Stimulated activated CD8-positive, alpha-beta memory T cell treated with anti-CD3 and anti-CD28 coated beads, Interleukin-2, amount 100 ng/mL, for 48 hours (primary cell): ENCODE results near the gene LGALS4.
"Not testable (repeated sequence)": the region's sequence is repeated elsewhere in the genome, so short reads cannot be mapped to it uniquely, and the experiment has no call there.

Experiments
- DNase-seq, 2 donors: peaks; one replicate each; pipeline ENCODE4 v3.0.0-alpha.2; 2020; ENCODE audit warnings: low read depth in 2 of 2

LGALS4 gene

GRCh38 chr19:38812841-38813320, at the start of gene LGALS4:
LGALS4 (minus strand) TSS chr19:38812945; CDS start chr19:38812886, 59 bp downstream.
- DNase-seq = no peak

- DNase-seq = no peak
Measured at GRCh38 chr19:38861368-38861767, 48.6 kb upstream of the LGALS4 start.

GRCh38 chr19:38859631-38860204, 47.0 kb upstream of the LGALS4 start:
- not testable (repeated sequence) for DNase-seq

- DNase-seq = no peak
Measured at GRCh38 chr19:38856813-38857212, 44.1 kb upstream of the LGALS4 start.

GRCh38 chr19:38855751-38856150, 43.0 kb upstream of the LGALS4 start:
- not testable (repeated sequence) for DNase-seq

GRCh38 chr19:38854961-38855360, 42.2 kb upstream of the LGALS4 start:
- DNase-seq = not testable (repeated sequence)

GRCh38 chr19:38853214-38853613, 40.5 kb upstream of the LGALS4 start:
- no peak for DNase-seq

- DNase-seq = peak; percentile 44 to 47
Measured at GRCh38 chr19:38852231-38853044, 39.7 kb upstream of the LGALS4 start.

- peak; percentile 85 to 94 for DNase-seq
Measured at GRCh38 chr19:38851622-38852230, 39.0 kb upstream of the LGALS4 start.

- peak in 1 of 2 donors; percentile 29 for DNase-seq
Measured at GRCh38 chr19:38850976-38851621, 38.4 kb upstream of the LGALS4 start.

- DNase-seq = peak; percentile 94 to 97
Measured at GRCh38 chr19:38850436-38850975, 37.8 kb upstream of the LGALS4 start.

- DNase-seq = peak; percentile 98
Measured at GRCh38 chr19:38849860-38850435, 37.2 kb upstream of the LGALS4 start, which contains the start of gene HNRNPL. HNRNPL (minus strand) TSS chr19:38849986; CDS start chr19:38849966, 20 bp downstream.

GRCh38 chr19:38849147-38849859, 36.6 kb upstream of the LGALS4 start:
- DNase-seq = peak; percentile 98 to 99

GRCh38 chr19:38848299-38849146, 35.8 kb upstream of the LGALS4 start:
- DNase-seq = no peak

GRCh38 chr19:38846097-38846496, 33.4 kb upstream of the LGALS4 start:
- no peak for DNase-seq

GRCh38 chr19:38845374-38846024, 32.8 kb upstream of the LGALS4 start:
- DNase-seq = no peak

GRCh38 chr19:38844093-38844686, 31.4 kb upstream of the LGALS4 start:
- DNase-seq = no peak

- no peak for DNase-seq
Measured at GRCh38 chr19:38843175-38843758, 30.5 kb upstream of the LGALS4 start.
